HEK293 (cell line): Measurements from ENCODE around the gene MGLL.
A peak's percentile ranks its signal among the peaks of the same experiment; 100 is the strongest.

Experiments used
- CTCF ChIA-PET: fragments of 350-600 bp; formaldehyde crosslinking; extraction: SDS; loops from one replicate; lab custom pipeline; 2021; ENCODE audit warnings: antibody characterized with exemption; lab: Yijun Ruan, JAX
- POLR2A ChIA-PET: fragments of 300-600 bp; formaldehyde crosslinking; extraction: SDS; loops from one replicate; lab custom pipeline; 2020; ENCODE audit warnings: antibody characterized with exemption, inconsistent platforms; lab: Yijun Ruan, JAX
- H3K27ac ChIP-seq: fragments of 200-500 bp; sonication (Bioruptor generic); 2 replicates; pipeline ENCODE4 v1.5.1; 2014; ENCODE audit warnings: low read depth, low read length, control low read depth, inconsistent platforms; ENCODE audit errors: extremely low read depth
- H3K36me3 ChIP-seq, 2 experiments: fragments of 200-500 bp in 1 of 2; sonication (Bioruptor generic) in 1 of 2; 1 replicate in 1 of 2; 2 replicates in 1 of 2; pipeline ENCODE4 v1.5.1; 2014 to 2017; ENCODE audit warnings: inconsistent platforms in 2 of 2, low read length in 2 of 2; ENCODE audit not compliant: control insufficient read depth in 2 of 2, insufficient read depth in 1 of 2
- H3K4me1 ChIP-seq: fragments of 200-500 bp; sonication (Bioruptor generic); 2 replicates; pipeline ENCODE4 v1.5.1; 2014; ENCODE audit warnings: mild to moderate bottlenecking, low read length, inconsistent platforms; ENCODE audit not compliant: control insufficient read depth, insufficient read depth
- H3K4me3 ChIP-seq: 2 replicates; pipeline ENCODE4 v1.5.1; 2011; ENCODE audit warnings: low read depth, mild to moderate bottlenecking, control low read depth, low read length, moderate library complexity
- H3K9me3 ChIP-seq: fragments of 200-500 bp; sonication (Bioruptor generic); 2 replicates; pipeline ENCODE4 v1.5.1; 2014; ENCODE audit warnings: low read depth, low read length, inconsistent platforms; ENCODE audit not compliant: control insufficient read depth, insufficient read depth
- AEBP2 ChIP-seq: fragments of 450-650 bp; formaldehyde crosslinking; IDR thresholded peaks from 2 replicates; pipeline ENCODE4 v1.5.1; 2016; ENCODE audit warnings: missing biosample characterization, missing genetic modification characterization, borderline replicate concordance
- GLIS1 ChIP-seq: fragments of 450-650 bp; formaldehyde crosslinking; IDR thresholded peaks from 2 replicates; pipeline ENCODE4 v1.5.1; 2016; ENCODE audit warnings: missing biosample characterization, missing genetic modification characterization
- KLF8 ChIP-seq: fragments of 450-650 bp; formaldehyde crosslinking; IDR thresholded peaks from 2 replicates; pipeline ENCODE4 v1.5.1; 2016; ENCODE audit warnings: missing biosample characterization, missing genetic modification characterization
- TCF7L2 ChIP-seq: IDR thresholded peaks from 2 replicates; pipeline ENCODE4 v1.6.1; 2011; ENCODE audit warnings: low read depth, mild to moderate bottlenecking, inconsistent platforms, low read length, moderate library complexity, borderline replicate concordance
- WT1 ChIP-seq: fragments of 450-650 bp; formaldehyde crosslinking; IDR thresholded peaks from 2 replicates; pipeline ENCODE4 v1.5.1; 2016; ENCODE audit warnings: missing biosample characterization, missing genetic modification characterization
- YY1 ChIP-seq: fragments of 450-650 bp; formaldehyde crosslinking; IDR thresholded peaks from 2 replicates; pipeline ENCODE4 v1.5.1; 2018; ENCODE audit warnings: missing biosample characterization, missing genetic modification characterization
- ZBTB26 ChIP-seq: fragments of 450-650 bp; formaldehyde crosslinking; optimal IDR thresholded peaks from 2 replicates; pipeline ENCODE3; 2016; ENCODE audit warnings: missing biosample characterization, mild to moderate bottlenecking, missing genetic modification characterization
- ZNF10 ChIP-seq: fragments of 450-650 bp; formaldehyde crosslinking; IDR thresholded peaks from 2 replicates; pipeline ENCODE4 v1.5.1; 2017; ENCODE audit warnings: missing biosample characterization, missing genetic modification characterization
- ZNF155 ChIP-seq: fragments of 450-650 bp; formaldehyde crosslinking; IDR thresholded peaks from 2 replicates; pipeline ENCODE4 v1.5.1; 2016; ENCODE audit warnings: missing biosample characterization, missing genetic modification characterization
- ZNF335 ChIP-seq: fragments of 450-650 bp; formaldehyde crosslinking; conservative IDR thresholded peaks from 2 replicates; pipeline ENCODE4 v1.5.1; 2016; ENCODE audit warnings: missing biosample characterization, missing genetic modification characterization
- ZNF37A ChIP-seq: fragments of 450-650 bp; IDR thresholded peaks from 2 replicates; pipeline ENCODE4 v1.5.1; 2018; ENCODE audit warnings: missing biosample characterization, missing genetic modification characterization
- ZNF513 ChIP-seq: fragments of 450-650 bp; IDR thresholded peaks from 2 replicates; pipeline ENCODE4 v1.5.1; 2018; ENCODE audit warnings: missing biosample characterization, missing genetic modification characterization
- ZNF530 ChIP-seq: fragments of 450-650 bp; formaldehyde crosslinking; IDR thresholded peaks from 2 replicates; pipeline ENCODE4 v1.5.1; 2016; ENCODE audit warnings: low read depth, missing biosample characterization, missing genetic modification characterization
- ZNF560 ChIP-seq: fragments of 450-650 bp; formaldehyde crosslinking; IDR thresholded peaks from 2 replicates; pipeline ENCODE4 v1.5.1; 2017; ENCODE audit warnings: missing biosample characterization, missing genetic modification characterization, borderline replicate concordance
- ZNF600 ChIP-seq: fragments of 450-650 bp; formaldehyde crosslinking; IDR thresholded peaks from 2 replicates; pipeline ENCODE4 v1.5.1; 2016; ENCODE audit warnings: missing biosample characterization, missing genetic modification characterization
- ZNF624 ChIP-seq: fragments of 450-650 bp; formaldehyde crosslinking; IDR thresholded peaks from 2 replicates; pipeline ENCODE4 v1.5.1; 2017; ENCODE audit warnings: missing biosample characterization, missing genetic modification characterization
- ZNF658 ChIP-seq: fragments of 450-650 bp; formaldehyde crosslinking; IDR thresholded peaks from 2 replicates; pipeline ENCODE4; 2016; ENCODE audit warnings: missing biosample characterization, missing genetic modification characterization
- ZNF76 ChIP-seq: fragments of 450-650 bp; formaldehyde crosslinking; IDR thresholded peaks from 2 replicates; pipeline ENCODE4; 2016; ENCODE audit warnings: low read depth, missing biosample characterization, missing genetic modification characterization, borderline replicate concordance
- ZNF791 ChIP-seq: fragments of 450-650 bp; formaldehyde crosslinking; IDR thresholded peaks from 2 replicates; pipeline ENCODE4 v1.5.1; 2016; ENCODE audit warnings: missing biosample characterization, missing genetic modification characterization
- TF ChIP-seq, protein P1 (sequence below): fragments of 450-650 bp; formaldehyde crosslinking; IDR thresholded peaks from 2 replicates; pipeline ENCODE4 v1.5.1; 2017; ENCODE audit warnings: missing biosample characterization, missing genetic modification characterization
- TF ChIP-seq, protein P2 (sequence below): fragments of 450-650 bp; formaldehyde crosslinking; IDR thresholded peaks from 2 replicates; pipeline ENCODE4 v1.5.1; 2016; ENCODE audit warnings: missing biosample characterization, missing genetic modification characterization

MGLL gene

DNA sequence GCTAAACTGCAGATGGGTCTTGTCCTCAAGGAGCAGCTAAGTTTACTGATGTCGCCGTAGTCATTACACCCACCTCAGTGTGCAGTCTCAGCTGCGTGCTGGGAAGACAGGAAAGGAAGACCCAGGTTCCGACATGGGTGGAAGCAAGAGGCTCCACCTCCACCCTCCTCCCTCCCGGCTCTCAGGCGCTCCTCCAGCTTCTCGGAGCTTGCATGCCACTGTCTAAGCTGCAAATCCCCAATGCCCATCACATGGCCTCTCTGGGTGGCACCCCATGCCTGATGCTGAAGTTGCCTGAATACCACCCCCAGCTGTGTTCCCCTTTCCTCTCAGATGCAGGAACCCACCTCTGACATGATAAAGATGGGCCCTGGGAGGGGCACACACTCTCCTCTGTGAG is 58.5 kb downstream of the MGLL start:
- no peak for TF ChIP-seq ZNF76 (tag by site-specific recombination)
- peak; percentile 29; the same call in 1 of the 2 replicates for TF ChIP-seq GLIS1 (tag by site-specific recombination)
- CTCF ChIA-PET = no interaction called here

GRCh38 chr3:127763337-127763736 is 59.0 kb downstream of the MGLL start:
- POLR2A ChIA-PET = no interaction called here
- Histone ChIP-seq H3K9me3 (no peaks in the 10 kb centered on the region), H3K27ac (no peak overlapping the region), H3K4me3 (no peak overlapping the region), H3K36me3 (no peaks in the 10 kb centered on the region), H3K4me1 (no peaks in the 10 kb centered on the region)
- TF ChIP-seq ZNF335 = no peak
- TF ChIP-seq ZBTB26 = no peak
- TF ChIP-seq ZNF658 = no peak
- TF ChIP-seq KLF8 (tag by site-specific recombination) = no peak
- TF ChIP-seq ZNF560 = no peak
- no peak for TF ChIP-seq ZNF10 (tag by site-specific recombination)
- TF ChIP-seq ZNF155 = no peak
- TF ChIP-seq ZNF513 = no peak
- TF ChIP-seq, protein P1, sequence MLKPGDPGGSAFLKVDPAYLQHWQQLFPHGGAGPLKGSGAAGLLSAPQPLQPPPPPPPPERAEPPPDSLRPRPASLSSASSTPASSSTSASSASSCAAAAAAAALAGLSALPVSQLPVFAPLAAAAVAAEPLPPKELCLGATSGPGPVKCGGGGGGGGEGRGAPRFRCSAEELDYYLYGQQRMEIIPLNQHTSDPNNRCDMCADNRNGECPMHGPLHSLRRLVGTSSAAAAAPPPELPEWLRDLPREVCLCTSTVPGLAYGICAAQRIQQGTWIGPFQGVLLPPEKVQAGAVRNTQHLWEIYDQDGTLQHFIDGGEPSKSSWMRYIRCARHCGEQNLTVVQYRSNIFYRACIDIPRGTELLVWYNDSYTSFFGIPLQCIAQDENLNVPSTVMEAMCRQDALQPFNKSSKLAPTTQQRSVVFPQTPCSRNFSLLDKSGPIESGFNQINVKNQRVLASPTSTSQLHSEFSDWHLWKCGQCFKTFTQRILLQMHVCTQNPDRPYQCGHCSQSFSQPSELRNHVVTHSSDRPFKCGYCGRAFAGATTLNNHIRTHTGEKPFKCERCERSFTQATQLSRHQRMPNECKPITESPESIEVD = no peak
- TF ChIP-seq ZNF624 (tag by site-specific recombination) = no peak
- TF ChIP-seq ZNF37A (tag by site-specific recombination) = no peak
- no peak for TF ChIP-seq TCF7L2
- TF ChIP-seq ZNF600 = no peak
- TF ChIP-seq YY1 = no peak
- TF ChIP-seq ZNF530 (tag by site-specific recombination) = no peak
- no peak for TF ChIP-seq AEBP2 (tag by site-specific recombination)
- TF ChIP-seq, protein P2, sequence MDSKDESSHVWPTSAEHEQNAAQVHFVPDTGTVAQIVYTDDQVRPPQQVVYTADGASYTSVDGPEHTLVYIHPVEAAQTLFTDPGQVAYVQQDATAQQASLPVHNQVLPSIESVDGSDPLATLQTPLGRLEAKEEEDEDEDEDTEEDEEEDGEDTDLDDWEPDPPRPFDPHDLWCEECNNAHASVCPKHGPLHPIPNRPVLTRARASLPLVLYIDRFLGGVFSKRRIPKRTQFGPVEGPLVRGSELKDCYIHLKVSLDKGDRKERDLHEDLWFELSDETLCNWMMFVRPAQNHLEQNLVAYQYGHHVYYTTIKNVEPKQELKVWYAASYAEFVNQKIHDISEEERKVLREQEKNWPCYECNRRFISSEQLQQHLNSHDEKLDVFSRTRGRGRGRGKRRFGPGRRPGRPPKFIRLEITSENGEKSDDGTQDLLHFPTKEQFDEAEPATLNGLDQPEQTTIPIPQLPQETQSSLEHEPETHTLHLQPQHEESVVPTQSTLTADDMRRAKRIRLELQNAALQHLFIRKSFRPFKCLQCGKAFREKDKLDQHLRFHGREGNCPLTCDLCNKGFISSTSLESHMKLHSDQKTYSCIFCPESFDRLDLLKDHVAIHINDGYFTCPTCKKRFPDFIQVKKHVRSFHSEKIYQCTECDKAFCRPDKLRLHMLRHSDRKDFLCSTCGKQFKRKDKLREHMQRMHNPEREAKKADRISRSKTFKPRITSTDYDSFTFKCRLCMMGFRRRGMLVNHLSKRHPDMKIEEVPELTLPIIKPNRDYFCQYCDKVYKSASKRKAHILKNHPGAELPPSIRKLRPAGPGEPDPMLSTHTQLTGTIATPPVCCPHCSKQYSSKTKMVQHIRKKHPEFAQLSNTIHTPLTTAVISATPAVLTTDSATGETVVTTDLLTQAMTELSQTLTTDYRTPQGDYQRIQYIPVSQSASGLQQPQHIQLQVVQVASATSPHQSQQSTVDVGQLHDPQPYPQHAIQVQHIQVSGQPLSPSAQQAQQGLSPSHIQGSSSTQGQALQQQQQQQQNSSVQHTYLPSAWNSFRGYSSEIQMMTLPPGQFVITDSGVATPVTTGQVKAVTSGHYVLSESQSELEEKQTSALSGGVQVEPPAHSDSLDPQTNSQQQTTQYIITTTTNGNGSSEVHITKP (tag by site-specific recombination) = no peak
- no peak for TF ChIP-seq WT1 (tag by site-specific recombination)
- no peak for TF ChIP-seq ZNF791 (tag by site-specific recombination)
- CTCF ChIA-PET = no interaction called here

More for the DNA sequence above, 58.5 kb downstream of the MGLL start:
- no peaks in the 10 kb centered on the region for H3K4me1 ChIP-seq
- H3K36me3 ChIP-seq = no peaks in the 10 kb centered on the region
- no peak overlapping the region for H3K27ac ChIP-seq
- no peaks in the 10 kb centered on the region for H3K9me3 ChIP-seq
- no peak overlapping the region for H3K4me3 ChIP-seq
- POLR2A ChIA-PET = no interaction called here
